Heart right ventricle (tissue), 16 donors: ENCODE data around the gene RNF166. TPM values are rescaled to one million over a fixed set of nuclear protein-coding genes. Genes with fewer than 3 reads are reported as not detected.

Experiments
- ATAC-seq, 8 donors: fragments of 200-7000 bp; cut with Tn5 transposase; one replicate each; pipeline ENCODE4 v1.9.1; 2020; ENCODE audit warnings: mild to moderate bottlenecking in 8 of 8, moderate library complexity in 8 of 8, moderate number of reproducible peaks in 1 of 8
- DNase-seq, 2 donors: peaks; one replicate each; pipeline ENCODE4 v3.0.0-alpha.2; 2020
- H3K27ac ChIP-seq, 10 donors: fragments of 200-600 bp; sonication (generic) in 2 of 10; one replicate each; pipeline versions ENCODE4 v1.5.0 to v1.8.0; 2020 to 2022; ENCODE audit warnings: mild to moderate bottlenecking in 3 of 10
- H3K27me3 ChIP-seq, 7 donors: fragments of 200-600 bp; one replicate each; pipeline ENCODE4 v1.8.0; 2021 to 2022; ENCODE audit warnings: mild to moderate bottlenecking in 2 of 7
- H3K36me3 ChIP-seq, 9 donors: fragments of 200-600 bp; sonication (generic) in 1 of 9; one replicate each; pipeline versions ENCODE4 v1.5.0 to v1.8.0; 2020 to 2022; ENCODE audit warnings: mild to moderate bottlenecking in 2 of 9
- H3K4me1 ChIP-seq, 9 donors: fragments of 200-600 bp; sonication (generic) in 1 of 9; one replicate each; pipeline versions ENCODE4 v1.5.0 to v1.8.0; 2020 to 2022; ENCODE audit warnings: mild to moderate bottlenecking in 4 of 9
- H3K4me3 ChIP-seq, 10 donors: fragments of 200-600 bp; sonication (generic) in 2 of 10; one replicate each; pipeline versions ENCODE4 v1.5.0 to v1.8.0; 2020 to 2022; ENCODE audit warnings: mild to moderate bottlenecking in 7 of 10, moderate library complexity in 2 of 10
- H3K9me3 ChIP-seq, 11 donors: fragments of 200-600 bp in 10 of 11; sonication (generic) in 2 of 11; one replicate each; pipeline versions ENCODE4 v1.5.0 to v1.8.0; 2013 to 2022; ENCODE audit warnings: mild to moderate bottlenecking in 2 of 11, control low read depth in 1 of 11, moderate library complexity in 1 of 11
- WGBS, 2 donors: extraction: QIAGEN DNeasy Blood & Tissue Kit; methylation state at CpG; one replicate each; pipeline ENCODE4 v1.1.7; 2013; ENCODE audit warnings: inconsistent platforms in 1 of 2; 5-methylcytosine and 5-hydroxymethylcytosine counted together
- intact Hi-C, 10 donors: fragments of 100-400 bp; cut with DNase I; formaldehyde crosslinking; loops; one replicate each; pipeline versions ENCODE4 v1.11.1 to v1.14.2; 2022
- polyA plus RNA-seq, 2 donors: library from polyadenylated mRNA; stranded (reverse); fragments of 200-250 nt; gene quantifications; one replicate each; pipeline ENCODE4 v1.2.3, GENCODE V29; 2013
- total RNA-seq, 10 donors: library from RNA; stranded (reverse); fragmentation: NEBNext Ultra II Directional in 3 of 10; extraction: Animal tissue kit (Norgen Biotek cat#: 25700) in 3 of 10; gene quantifications; one replicate each; pipeline versions ENCODE4 v1.2.1 to v1.2.4, GENCODE V29; 2021 to 2023
- TF ChIP-seq, protein P1 (sequence below), 9 donors: fragments of 200-600 bp; sonication (generic) in 2 of 9; IDR thresholded peaks; one replicate each; pipeline versions ENCODE4 v1.5.0 to v1.8.0; 2021 to 2022; ENCODE audit warnings: antibody characterized with exemption in 9 of 9, mild to moderate bottlenecking in 5 of 9, moderate library complexity in 1 of 9
- donor health status: Arrhythmogenic right ventricular cardiomyopathy.
- donor health status: ischemic (EF 13 %, LVEDD 7.1; RV severe dilation, severe dysfunction).
- donor health status: healthy with polysubstance abuse.
- donor health status: DM: no; HTN: yes; CAD: no.
- donor health status: DM: no; HTN: no; CAD: no.
- donor health status: ischemic (EF 25% LVEDD 6.9; RV normal size, moderate dysfunction).
- donor health status: ischemic (EF 25% LVEDD 5.7; RV mildly dilated, moderate dysfunction).
- donor health status: healthy.
- donor health status: DM: yes; HTN: yes; CAD: no.
- donor health status: Ischemic cardiomyopathy.
- donor health status: ischemic (EF 35%, LVEDD 5.7; RV mildly dilated, moderate dysfunction).
- donor health status: nonischemic (EF 11% LVEDD 7.7; RV severe dilation, severe dysfunction).
- donor health status: DM: yes; HTN: yes; CAD: no.
- donor health status: PGD.
- donor health status: ischemic (EF 29% LVEDD 5.4; RV normal size, mild dysfunction).
- donor health status: nonischemic (EF 23%, LVEDD 6.1; RV moderate dilation, normal function).

Gene RNF166
- total and polyA plus RNA-seq, 12 donors, result 11.8 to 38.0 (median 14.3) TPM

DNA sequence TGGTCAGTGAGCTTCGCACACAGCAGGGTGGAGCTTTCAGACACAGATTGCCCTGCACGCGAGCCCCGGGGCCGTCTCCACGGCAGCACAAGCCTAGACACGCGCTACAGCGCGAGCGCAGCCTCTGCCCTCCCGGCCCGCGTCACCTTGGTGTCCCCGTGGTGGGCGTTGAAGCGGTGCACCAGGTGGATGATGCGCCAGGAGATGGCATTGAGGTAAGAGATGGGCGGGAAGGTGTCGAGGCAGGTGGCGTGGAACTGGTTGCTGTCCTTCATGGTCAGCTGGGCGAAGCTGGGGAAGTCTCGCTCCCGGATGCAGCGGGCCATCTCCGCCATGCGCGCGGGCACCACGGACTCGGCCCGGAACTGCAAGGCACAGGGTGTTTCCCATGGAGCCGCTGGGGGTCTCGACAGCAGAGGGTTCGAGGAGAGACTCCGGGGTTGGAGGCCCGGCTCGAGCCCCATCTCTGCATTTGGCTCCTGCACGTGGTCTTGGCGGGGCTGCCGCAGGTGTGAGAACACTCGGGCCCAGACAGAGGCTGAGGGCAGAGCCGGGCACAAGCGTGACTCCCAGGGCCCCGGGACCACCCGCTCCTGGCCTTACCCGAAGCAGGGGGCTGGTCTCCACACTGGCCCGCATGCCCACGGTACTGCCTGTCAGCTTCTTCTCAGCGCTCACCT is 51.0 kb downstream of the RNF166 start:
- peaks cover 10 to 21% (median 16%) of the 10 kb centered on the region in 9 donors for H3K4me1 ChIP-seq
- WGBS, 2 donors, result 97% methylated on average over 50 of the region's 50 CpGs
- H3K4me3 ChIP-seq, result no peak overlapping the region
- no peaks in the 10 kb centered on the region for H3K27me3 ChIP-seq
- peaks cover 0 to 58% (median 14%) of the 10 kb centered on the region in 9 donors for H3K36me3 ChIP-seq
- H3K27ac ChIP-seq, result no peak overlapping the region
- ATAC-seq (no peak), DNase-seq (no peak)
- no peaks in the 10 kb centered on the region for H3K9me3 ChIP-seq
- intact Hi-C loops, result no loop called here
- TF ChIP-seq, protein P1, sequence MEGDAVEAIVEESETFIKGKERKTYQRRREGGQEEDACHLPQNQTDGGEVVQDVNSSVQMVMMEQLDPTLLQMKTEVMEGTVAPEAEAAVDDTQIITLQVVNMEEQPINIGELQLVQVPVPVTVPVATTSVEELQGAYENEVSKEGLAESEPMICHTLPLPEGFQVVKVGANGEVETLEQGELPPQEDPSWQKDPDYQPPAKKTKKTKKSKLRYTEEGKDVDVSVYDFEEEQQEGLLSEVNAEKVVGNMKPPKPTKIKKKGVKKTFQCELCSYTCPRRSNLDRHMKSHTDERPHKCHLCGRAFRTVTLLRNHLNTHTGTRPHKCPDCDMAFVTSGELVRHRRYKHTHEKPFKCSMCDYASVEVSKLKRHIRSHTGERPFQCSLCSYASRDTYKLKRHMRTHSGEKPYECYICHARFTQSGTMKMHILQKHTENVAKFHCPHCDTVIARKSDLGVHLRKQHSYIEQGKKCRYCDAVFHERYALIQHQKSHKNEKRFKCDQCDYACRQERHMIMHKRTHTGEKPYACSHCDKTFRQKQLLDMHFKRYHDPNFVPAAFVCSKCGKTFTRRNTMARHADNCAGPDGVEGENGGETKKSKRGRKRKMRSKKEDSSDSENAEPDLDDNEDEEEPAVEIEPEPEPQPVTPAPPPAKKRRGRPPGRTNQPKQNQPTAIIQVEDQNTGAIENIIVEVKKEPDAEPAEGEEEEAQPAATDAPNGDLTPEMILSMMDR (IDR thresholded peaks at IDR 0.05), result no peak

DNA sequence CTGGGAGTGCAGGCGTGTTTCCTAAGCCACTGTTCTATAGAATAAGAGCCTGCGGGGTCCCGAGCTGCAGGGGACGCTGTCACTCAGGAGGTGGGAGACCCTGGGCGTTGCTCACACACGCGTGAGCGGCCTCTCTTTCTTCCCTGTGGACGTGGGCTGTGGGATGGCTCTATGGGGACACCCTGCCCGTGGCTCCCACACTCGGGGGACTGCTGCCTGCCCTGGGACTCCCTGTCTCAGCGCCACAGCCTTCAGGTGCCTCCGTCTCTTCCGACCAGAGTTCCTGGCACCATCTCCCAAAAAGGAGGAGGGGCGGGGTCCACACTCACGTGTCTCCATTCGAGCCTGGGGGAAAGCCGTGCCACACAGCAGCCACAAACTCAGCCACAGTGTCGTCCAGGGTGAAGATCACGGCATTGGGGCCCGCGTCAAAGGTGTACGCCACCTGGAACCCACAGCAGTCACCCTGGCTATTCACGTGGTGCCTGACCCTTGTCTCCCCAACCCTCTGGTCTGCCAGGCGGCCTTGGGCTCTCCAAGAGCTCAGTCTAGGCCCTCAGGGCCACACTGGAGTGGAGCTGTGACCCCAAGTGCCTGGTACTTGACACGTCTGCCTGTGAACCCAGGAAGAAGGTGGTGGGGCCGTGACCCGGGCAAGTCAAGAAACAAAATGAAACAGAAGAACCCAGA is 51.7 kb downstream of the RNF166 start:
- Histone ChIP-seq H3K9me3 (no peaks in the 10 kb centered on the region), H3K4me3 (no peak overlapping the region), H3K27me3 (no peaks in the 10 kb centered on the region), H3K4me1 (peaks cover 10 to 28% (median 23%) of the 10 kb centered on the region in 9 donors), H3K27ac (no peak overlapping the region), H3K36me3 (peaks cover 0 to 58% (median 14%) of the 10 kb centered on the region in 9 donors)
- TF ChIP-seq, protein P1 (IDR thresholded peaks at IDR 0.05), result no peak
- DNase-seq (no peak), ATAC-seq (no peak)
- 87 to 91% methylated on average over 28 of the region's 28 CpGs for WGBS, 2 donors
- intact Hi-C loops, result no loop called here

DNA sequence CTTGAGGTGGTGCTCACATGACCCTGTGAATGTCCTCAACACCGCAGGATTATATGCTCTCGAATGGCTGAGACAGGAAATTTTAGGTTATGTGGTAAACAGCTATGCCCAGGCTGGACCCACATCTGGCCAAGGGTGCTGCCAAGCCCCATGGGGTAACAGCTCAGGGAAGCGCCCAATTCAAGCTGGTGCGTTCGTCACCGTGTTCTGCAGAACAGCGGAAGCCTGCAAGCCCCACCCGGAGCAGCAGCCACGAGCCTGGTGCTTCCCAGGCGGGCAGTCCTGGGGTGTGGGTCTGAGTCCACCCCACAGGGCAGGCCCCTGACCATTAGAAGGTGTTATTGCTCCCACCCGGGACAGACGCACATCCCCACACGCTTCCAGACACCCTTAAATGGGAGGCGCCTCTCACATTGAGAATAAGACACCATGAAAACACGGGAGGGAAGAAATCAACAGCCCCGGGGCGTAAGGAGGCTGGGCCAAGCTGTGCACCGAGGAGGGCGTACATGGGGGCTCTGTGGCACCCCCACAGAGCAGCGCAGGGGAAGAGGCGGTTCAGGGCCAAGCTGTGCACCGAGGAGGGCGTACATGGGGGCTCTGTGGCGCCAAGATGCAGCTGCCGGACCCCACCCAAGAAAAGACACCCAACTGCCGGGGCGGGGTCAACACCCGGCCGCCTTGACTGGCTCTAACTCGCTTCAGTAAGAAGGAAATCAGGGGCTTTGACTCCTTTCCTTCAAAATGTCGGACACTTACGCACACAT is 52.4 kb downstream of the RNF166 start:
- ATAC-seq (no peak), DNase-seq (no peak)
- Histone ChIP-seq H3K4me1 (peaks cover 10 to 35% (median 24%) of the 10 kb centered on the region in 9 donors), H3K27me3 (no peaks in the 10 kb centered on the region), H3K4me3 (no peak overlapping the region), H3K36me3 (peaks cover 0 to 58% (median 14%) of the 10 kb centered on the region in 9 donors), H3K27ac (no peak overlapping the region), H3K9me3 (no peaks in the 10 kb centered on the region)
- TF ChIP-seq, protein P1 (IDR thresholded peaks at IDR 0.05), result no peak
- 88 to 89% methylated on average over 32 of the region's 32 CpGs for WGBS, 2 donors
- intact Hi-C loops, result no loop called here

DNA sequence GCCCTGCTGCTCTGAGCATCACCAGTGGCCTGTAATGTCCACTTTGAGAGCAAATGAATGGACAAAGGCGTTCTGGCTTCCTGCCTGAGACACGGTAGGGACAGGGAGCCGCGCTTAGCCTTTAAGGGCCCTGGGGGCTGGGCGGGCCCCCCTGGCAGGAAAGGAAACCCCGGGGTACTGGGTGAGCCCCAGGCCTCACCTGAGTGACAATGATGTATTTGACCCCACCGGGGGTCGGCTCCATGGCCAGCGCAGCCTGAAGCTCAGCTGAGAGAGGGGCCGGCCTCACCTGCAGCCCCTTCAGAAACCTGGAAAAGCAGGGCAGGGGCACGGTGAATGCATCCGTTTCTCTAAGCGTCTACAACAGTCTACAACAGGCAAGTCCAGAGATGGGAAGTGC is 53.1 kb downstream of the RNF166 start:
- ATAC-seq (no peak), DNase-seq (no peak)
- H3K36me3 ChIP-seq, result peaks cover 0 to 54% (median 14%) of the 10 kb centered on the region in 9 donors
- no peak overlapping the region for H3K27ac ChIP-seq
- 89 to 93% methylated on average over 13 of the region's 13 CpGs for WGBS, 2 donors
- peaks cover 10 to 42% (median 24%) of the 10 kb centered on the region in 9 donors for H3K4me1 ChIP-seq
- no peaks in the 10 kb centered on the region for H3K9me3 ChIP-seq
- H3K27me3 ChIP-seq, result no peaks in the 10 kb centered on the region
- no peak overlapping the region for H3K4me3 ChIP-seq
- TF ChIP-seq, protein P1 (IDR thresholded peaks at IDR 0.05), result no peak
- intact Hi-C loops, result no loop called here
